PFSK-1 (cell line): ENCODE results near the gene YBX3.

Experiments
- FOXP2 ChIP-seq: optimal IDR thresholded peaks from 2 replicates; pipeline ENCODE3; 2011; ENCODE audit warnings: borderline replicate concordance, control low read depth, inconsistent platforms; ENCODE audit not compliant: insufficient read depth; ENCODE audit errors: extremely low read length, extremely low read depth
- POLR2AphosphoS5 ChIP-seq: IDR thresholded peaks from 2 replicates; pipeline ENCODE4 v1.6.1; 2012; ENCODE audit warnings: low read depth, mild to moderate bottlenecking, control low read depth, low read length, moderate library complexity
- SIN3A ChIP-seq: IDR thresholded peaks from 2 replicates; pipeline ENCODE4 v1.6.1; 2012; ENCODE audit warnings: mild to moderate bottlenecking, low read length, moderate library complexity, borderline replicate concordance; ENCODE audit not compliant: insufficient read depth
- TAF1 ChIP-seq: IDR thresholded peaks from 2 replicates; pipeline ENCODE4 v1.6.1; 2012; ENCODE audit warnings: low read length, control low read depth, borderline replicate concordance; ENCODE audit not compliant: insufficient read depth
- TF ChIP-seq, protein P1 (sequence below), 2 experiments: IDR thresholded peaks; 2 replicates each; pipeline versions ENCODE4 v1.6.1 to v1.8.0; 2011 to 2012; ENCODE audit warnings: low read depth in 2 of 2, low read length in 2 of 2, control low read depth in 1 of 2, inconsistent platforms in 1 of 2, mild to moderate bottlenecking in 1 of 2, moderate library complexity in 1 of 2; ENCODE audit not compliant: insufficient read depth in 1 of 2

DNA sequence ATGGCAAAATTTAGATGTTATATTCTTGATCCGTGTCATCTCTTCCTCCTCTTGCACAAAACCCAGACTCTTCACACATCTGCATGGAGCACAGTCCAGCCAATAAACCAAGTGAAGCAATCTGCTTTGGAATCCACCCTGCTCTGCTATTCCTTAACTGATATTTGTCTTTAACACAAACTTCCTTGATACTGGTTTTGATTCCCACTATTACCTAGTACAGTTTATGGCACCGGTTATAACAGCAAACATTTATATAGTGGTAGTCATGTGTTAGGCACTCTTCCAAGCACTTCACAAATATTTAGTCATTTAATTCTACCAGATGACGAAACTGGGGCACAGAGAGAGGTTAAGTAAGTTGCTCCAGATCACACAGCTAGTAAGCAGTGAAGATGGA lies 61.8 kb downstream of the YBX3 start:
- TF ChIP-seq SIN3A (no peak), POLR2AphosphoS5 (no peak), TAF1 (no peak), FOXP2 (no peak)
- TF ChIP-seq, protein P1, sequence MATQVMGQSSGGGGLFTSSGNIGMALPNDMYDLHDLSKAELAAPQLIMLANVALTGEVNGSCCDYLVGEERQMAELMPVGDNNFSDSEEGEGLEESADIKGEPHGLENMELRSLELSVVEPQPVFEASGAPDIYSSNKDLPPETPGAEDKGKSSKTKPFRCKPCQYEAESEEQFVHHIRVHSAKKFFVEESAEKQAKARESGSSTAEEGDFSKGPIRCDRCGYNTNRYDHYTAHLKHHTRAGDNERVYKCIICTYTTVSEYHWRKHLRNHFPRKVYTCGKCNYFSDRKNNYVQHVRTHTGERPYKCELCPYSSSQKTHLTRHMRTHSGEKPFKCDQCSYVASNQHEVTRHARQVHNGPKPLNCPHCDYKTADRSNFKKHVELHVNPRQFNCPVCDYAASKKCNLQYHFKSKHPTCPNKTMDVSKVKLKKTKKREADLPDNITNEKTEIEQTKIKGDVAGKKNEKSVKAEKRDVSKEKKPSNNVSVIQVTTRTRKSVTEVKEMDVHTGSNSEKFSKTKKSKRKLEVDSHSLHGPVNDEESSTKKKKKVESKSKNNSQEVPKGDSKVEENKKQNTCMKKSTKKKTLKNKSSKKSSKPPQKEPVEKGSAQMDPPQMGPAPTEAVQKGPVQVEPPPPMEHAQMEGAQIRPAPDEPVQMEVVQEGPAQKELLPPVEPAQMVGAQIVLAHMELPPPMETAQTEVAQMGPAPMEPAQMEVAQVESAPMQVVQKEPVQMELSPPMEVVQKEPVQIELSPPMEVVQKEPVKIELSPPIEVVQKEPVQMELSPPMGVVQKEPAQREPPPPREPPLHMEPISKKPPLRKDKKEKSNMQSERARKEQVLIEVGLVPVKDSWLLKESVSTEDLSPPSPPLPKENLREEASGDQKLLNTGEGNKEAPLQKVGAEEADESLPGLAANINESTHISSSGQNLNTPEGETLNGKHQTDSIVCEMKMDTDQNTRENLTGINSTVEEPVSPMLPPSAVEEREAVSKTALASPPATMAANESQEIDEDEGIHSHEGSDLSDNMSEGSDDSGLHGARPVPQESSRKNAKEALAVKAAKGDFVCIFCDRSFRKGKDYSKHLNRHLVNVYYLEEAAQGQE (IDR thresholded peaks at IDR 0.05; ENCODE audit: insufficient read depth in 1 of 2, low read depth in 2 of 2, low read length in 2 of 2), result no peak
